NT2/D1 (cell line): ENCODE data around the gene OR10AG1.

ENCODE experiments used
- SUZ12 ChIP-seq: IDR thresholded peaks from 2 replicates; pipeline ENCODE4 v1.6.1; 2011; ENCODE audit not compliant: insufficient read length, insufficient read depth; ENCODE audit errors: extremely low read depth
- YY1 ChIP-seq: IDR thresholded peaks from 2 replicates; pipeline ENCODE4 v1.6.1; 2011; ENCODE audit not compliant: insufficient read length, insufficient read depth
- ZNF274 ChIP-seq: IDR thresholded peaks from 2 replicates; pipeline ENCODE4 v1.6.1; 2011; ENCODE audit warnings: mild to moderate bottlenecking, low read depth, low read length

- no peak for TF ChIP-seq YY1
- no peak for TF ChIP-seq ZNF274
- no peak for TF ChIP-seq SUZ12
Measured at GRCh38 chr11:55949330-55949729, 20.4 kb downstream of the OR10AG1 start.
